Gastrocnemius medialis (tissue), 4 donors: ENCODE data around the gene GABBR1.

Experiments
- POLR2A ChIP-seq, 2 donors: fragments of 450-650 bp; IDR thresholded peaks; one replicate each; pipeline ENCODE4 v1.6.1; 2017; ENCODE audit warnings: antibody characterized with exemption in 2 of 2, mild to moderate bottlenecking in 2 of 2, moderate library complexity in 2 of 2
- TF ChIP-seq, protein P1 (sequence below), 5 experiments: fragments of 450-650 bp in 3 of 5; fragments of 200-600 bp in 2 of 5; sonication (generic) in 2 of 5; IDR thresholded peaks in 4 of 5; conservative IDR thresholded peaks in 1 of 5; 1 replicate in 4 of 5; 2 replicates in 1 of 5; pipeline ENCODE4 v1.5.1; 2016 to 2019; ENCODE audit warnings: antibody characterized with exemption in 5 of 5, mild to moderate bottlenecking in 3 of 5, moderate library complexity in 3 of 5

GRCh38 chr6:29656157-29656556, 23.2 kb upstream of the GABBR1 start:
- TF ChIP-seq, protein P1, sequence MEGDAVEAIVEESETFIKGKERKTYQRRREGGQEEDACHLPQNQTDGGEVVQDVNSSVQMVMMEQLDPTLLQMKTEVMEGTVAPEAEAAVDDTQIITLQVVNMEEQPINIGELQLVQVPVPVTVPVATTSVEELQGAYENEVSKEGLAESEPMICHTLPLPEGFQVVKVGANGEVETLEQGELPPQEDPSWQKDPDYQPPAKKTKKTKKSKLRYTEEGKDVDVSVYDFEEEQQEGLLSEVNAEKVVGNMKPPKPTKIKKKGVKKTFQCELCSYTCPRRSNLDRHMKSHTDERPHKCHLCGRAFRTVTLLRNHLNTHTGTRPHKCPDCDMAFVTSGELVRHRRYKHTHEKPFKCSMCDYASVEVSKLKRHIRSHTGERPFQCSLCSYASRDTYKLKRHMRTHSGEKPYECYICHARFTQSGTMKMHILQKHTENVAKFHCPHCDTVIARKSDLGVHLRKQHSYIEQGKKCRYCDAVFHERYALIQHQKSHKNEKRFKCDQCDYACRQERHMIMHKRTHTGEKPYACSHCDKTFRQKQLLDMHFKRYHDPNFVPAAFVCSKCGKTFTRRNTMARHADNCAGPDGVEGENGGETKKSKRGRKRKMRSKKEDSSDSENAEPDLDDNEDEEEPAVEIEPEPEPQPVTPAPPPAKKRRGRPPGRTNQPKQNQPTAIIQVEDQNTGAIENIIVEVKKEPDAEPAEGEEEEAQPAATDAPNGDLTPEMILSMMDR (IDR thresholded peaks at IDR 0.05 in 4 of 5, conservative IDR thresholded peaks at IDR 0.05 in 1 of 5) = no peak
- no peak for TF ChIP-seq POLR2A (IDR thresholded peaks at IDR 0.05)
